ENCODE measurements around the gene GAB2.
"Not testable (repeated sequence)": the region's sequence is repeated elsewhere in the genome, so short reads cannot be mapped to it uniquely, and the experiment has no call there.

GAB2 gene

DNA sequence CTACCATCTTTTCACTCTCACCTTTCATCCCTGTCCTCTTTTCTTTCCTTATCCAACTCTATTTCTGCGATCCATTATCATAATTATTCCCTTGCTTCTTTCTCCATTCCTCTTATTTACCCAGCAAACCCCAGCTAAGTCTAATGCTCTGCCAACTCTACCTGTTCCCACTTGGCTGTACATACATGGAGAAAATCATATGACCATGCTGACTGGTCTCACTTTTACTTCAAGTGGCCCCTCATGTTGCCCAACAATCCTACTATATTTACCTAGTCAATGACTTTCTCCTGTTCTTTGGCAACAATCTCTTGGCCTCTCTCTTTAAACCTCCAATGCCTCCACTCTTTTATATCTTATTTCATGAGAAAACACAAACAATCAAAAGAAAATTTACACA, 134.8 kb downstream of the GAB2 start:
- ATAC-seq (ENCODE audit: low read depth) (no peak), DNase-seq (ENCODE audit: low spot score in 2 of 2) (no peak)
- Mint-ChIP-seq H3K4me1 (peaks cover 6% of the 10 kb centered on the region), H3K27ac (no peak overlapping the region), H3K27me3 (no peaks in the 10 kb centered on the region), H3K36me3 (peaks cover 10% of the 10 kb centered on the region), H3K4me3 (no peak overlapping the region), H3K9me3 (no peaks in the 10 kb centered on the region)

DNA sequence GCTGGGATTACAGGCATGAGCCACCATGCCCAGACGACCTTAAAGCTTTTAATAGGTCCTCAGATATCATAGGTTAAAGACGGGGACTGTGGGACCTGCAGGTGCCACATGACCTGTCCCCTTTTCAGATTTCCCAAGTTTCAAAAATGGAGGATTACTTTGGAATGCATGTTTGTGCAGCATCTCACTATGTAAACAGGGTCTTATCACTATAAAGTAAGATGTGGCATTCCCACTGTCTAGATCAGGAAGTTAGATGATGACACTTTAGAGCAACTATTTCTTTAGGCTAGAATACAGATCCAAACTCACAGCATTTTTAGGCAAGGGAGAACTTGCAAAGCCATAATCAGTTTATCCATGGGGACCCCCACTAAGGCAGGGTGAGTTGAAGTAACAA, 136.1 kb downstream of the GAB2 start:
- H3K4me3 Mint-ChIP-seq, result no peak overlapping the region
- no peaks in the 10 kb centered on the region for H3K9me3 Mint-ChIP-seq
- no peaks in the 10 kb centered on the region for H3K27me3 Mint-ChIP-seq
- DNase-seq (ENCODE audit: low spot score in 2 of 2), result no peak
- H3K4me1 Mint-ChIP-seq, result peaks cover 6% of the 10 kb centered on the region
- H3K27ac Mint-ChIP-seq, result no peak overlapping the region
- peaks cover 12% of the 10 kb centered on the region for H3K36me3 Mint-ChIP-seq
- no peak for ATAC-seq (ENCODE audit: low read depth)

DNA sequence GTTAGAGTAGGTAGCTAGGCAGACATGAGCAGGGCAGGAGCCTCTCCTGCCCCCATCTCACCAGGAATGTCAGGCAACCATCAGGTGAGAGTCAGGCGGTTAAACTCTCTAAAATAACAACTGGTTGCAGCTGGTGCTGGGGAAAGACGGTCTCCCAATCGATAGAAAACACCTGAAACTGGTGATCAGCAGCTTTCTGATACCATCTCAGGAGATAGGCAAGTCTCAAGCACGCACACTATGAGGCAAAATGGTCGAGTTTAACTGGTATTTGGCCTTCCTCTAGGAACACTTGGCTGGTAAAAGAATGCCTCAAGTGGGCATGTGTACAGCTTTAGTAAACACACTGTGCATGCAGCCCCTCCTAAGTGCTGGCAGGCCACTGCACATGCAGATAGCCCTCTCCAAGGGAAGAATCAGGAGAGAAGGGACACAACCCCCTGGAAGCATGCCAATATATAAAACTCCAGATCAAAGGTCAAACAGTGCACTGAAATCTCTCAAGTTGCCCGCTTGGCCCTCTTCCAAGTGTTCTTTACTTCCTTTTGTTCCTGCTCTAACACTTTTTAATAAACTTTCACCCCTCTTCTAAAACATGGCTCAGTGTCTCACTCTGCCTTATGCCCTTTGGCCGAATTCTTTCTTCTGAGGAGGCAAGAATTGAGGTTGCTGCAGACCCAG, 140.2 kb downstream of the GAB2 start:
- H3K27ac Mint-ChIP-seq, result no peak overlapping the region
- H3K9me3 Mint-ChIP-seq, result peaks cover 5% of the 10 kb centered on the region
- DNase-seq (ENCODE audit: low spot score in 2 of 2), result no peak
- H3K36me3 Mint-ChIP-seq, result peaks cover 35% of the 10 kb centered on the region
- no peak overlapping the region for H3K4me3 Mint-ChIP-seq
- H3K4me1 Mint-ChIP-seq, result no peaks in the 10 kb centered on the region
- no peaks in the 10 kb centered on the region for H3K27me3 Mint-ChIP-seq
- no peak for ATAC-seq (ENCODE audit: low read depth)

DNA sequence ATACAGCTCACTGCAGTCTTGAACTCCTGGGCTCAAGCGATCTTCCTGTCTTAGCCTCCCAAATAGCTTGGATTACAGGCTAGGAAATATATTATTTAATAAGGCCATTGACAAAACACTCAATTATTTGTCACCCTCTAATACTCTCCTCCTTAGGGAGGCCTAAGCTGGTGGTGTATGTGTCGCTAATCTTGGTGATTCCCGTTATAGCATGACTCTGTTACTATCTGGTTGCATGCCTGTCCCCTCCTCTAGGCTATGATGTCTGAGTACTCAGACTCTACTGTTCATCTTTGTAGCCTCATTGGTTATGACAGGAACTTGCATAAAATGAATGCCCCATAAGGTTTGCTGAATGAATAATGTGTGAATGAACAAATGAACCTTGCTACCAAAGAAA, 141.3 kb downstream of the GAB2 start:
- H3K27ac Mint-ChIP-seq, result no peak overlapping the region
- peaks cover 3% of the 10 kb centered on the region for H3K4me1 Mint-ChIP-seq
- DNase-seq (ENCODE audit: low spot score in 2 of 2), result no peak
- peaks cover 10% of the 10 kb centered on the region for H3K9me3 Mint-ChIP-seq
- no peaks in the 10 kb centered on the region for H3K27me3 Mint-ChIP-seq
- no peak overlapping the region for H3K4me3 Mint-ChIP-seq
- no peak for ATAC-seq (ENCODE audit: low read depth)
- peaks cover 46% of the 10 kb centered on the region for H3K36me3 Mint-ChIP-seq

DNA sequence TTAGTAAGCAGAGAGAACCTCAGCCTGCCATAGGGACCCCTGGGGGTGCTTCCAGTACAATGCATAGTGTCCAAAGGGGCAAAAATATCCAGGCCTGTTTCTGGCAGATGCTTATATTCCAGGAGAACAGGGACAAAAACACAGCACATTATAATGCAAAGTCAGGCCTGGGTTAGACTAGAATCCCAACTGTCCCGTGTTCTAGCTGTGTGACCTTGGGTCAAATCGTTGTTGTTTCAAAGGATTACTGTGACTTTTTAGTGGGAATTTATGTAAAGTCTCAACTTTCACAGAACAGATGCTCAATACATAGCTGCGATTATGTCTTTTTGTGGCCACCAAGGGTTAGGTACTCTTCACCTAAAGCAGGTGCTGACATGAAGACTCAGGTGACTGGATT, 142.9 kb downstream of the GAB2 start:
- ATAC-seq (ENCODE audit: low read depth) (no peak), DNase-seq (ENCODE audit: low spot score in 2 of 2) (no peak)
- H3K36me3 Mint-ChIP-seq, result peaks cover 38% of the 10 kb centered on the region
- H3K9me3 Mint-ChIP-seq, result peaks cover 10% of the 10 kb centered on the region
- no peak overlapping the region for H3K27ac Mint-ChIP-seq
- no peaks in the 10 kb centered on the region for H3K27me3 Mint-ChIP-seq
- no peak overlapping the region for H3K4me3 Mint-ChIP-seq
- peaks cover 3% of the 10 kb centered on the region for H3K4me1 Mint-ChIP-seq

DNA sequence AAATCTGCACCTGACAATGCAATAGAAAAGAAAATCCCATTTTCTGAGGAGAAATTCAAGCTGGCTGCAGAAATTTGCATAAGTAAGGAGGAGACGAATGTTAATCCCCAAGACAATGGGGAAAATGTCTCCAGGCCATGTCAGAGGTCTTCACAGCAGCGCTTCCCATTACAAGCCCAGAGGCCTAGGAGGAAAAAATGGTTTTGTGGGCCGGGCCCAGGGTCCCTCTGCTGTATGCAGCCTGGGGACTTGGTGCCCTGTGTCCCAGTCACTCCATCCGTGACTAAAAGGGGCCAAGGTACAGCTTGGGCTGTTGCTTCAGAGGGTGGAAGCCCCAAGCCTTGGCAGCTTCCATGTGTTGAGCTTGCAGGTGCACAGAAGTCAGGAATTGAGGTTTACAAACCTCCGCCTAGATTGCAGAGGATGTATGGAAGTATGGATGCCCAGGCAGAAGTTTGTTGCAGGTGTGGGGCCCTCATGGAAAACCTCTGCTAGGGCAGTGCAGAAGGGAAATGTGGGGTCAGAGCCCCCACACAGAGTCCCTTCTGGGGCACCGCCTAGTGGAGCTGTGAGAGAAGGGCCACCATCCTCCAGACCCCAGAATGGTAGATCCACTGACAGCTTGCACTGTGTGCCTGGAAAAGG, 144.9 kb downstream of the GAB2 start:
- H3K9me3 Mint-ChIP-seq; ATAC-seq (ENCODE audit: low read depth); DNase-seq (ENCODE audit: low spot score in 2 of 2); H3K27me3 Mint-ChIP-seq; H3K27ac Mint-ChIP-seq; H3K4me1 Mint-ChIP-seq; H3K4me3 Mint-ChIP-seq: not testable (repeated sequence)
- peaks cover 46% of the 10 kb centered on the region for H3K36me3 Mint-ChIP-seq

DNA sequence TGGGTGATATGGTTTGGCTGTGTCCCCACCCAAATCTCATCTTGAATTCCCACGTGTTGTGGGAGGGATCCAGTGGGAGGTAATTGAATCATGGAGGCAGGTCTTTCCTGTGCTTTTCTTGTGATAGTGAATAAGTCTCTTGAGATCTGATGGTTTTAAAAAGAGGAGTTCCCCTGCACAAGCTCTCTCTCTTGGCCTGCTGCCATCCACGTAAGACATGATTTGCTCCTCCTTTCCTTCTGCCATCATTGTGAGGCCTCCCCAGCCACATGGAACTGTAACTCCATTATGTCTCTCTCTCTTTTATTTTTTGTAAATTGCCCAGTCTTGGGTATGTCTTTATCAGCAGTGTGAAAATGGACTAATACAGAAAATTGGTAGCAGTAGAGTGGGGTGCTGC, 145.8 kb downstream of the GAB2 start:
- H3K36me3 Mint-ChIP-seq, result peaks cover 45% of the 10 kb centered on the region
- not testable (repeated sequence) for H3K27me3 Mint-ChIP-seq; H3K4me1 Mint-ChIP-seq; H3K4me3 Mint-ChIP-seq; DNase-seq (ENCODE audit: low spot score in 2 of 2); ATAC-seq (ENCODE audit: low read depth); H3K9me3 Mint-ChIP-seq
- H3K27ac Mint-ChIP-seq, result peak overlapping the region; percentile 2

DNA sequence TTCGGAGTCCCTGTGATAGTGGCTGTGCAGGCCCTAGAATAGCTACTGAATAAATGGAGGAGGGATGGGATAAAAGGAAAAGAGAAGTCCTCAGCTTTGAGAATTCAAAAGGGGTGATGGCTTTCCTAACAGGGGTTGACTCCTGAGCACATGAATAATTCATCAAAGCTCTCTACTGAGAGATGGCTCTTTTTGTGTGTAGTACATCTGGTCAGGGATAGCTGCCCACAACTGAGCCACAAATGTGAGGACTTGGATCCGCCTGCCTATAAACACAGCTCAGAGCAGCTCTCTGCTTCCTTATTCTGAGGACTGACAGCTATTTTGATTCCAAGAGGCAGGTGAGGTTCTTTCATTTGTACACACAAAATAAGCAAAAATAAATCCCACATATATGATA, 146.6 kb downstream of the GAB2 start:
- Mint-ChIP-seq H3K9me3 (peaks cover 10% of the 10 kb centered on the region), H3K36me3 (peaks cover 45% of the 10 kb centered on the region), H3K27me3 (no peaks in the 10 kb centered on the region), H3K4me3 (no peak overlapping the region), H3K27ac (no peak overlapping the region), H3K4me1 (peaks cover 3% of the 10 kb centered on the region)
- DNase-seq (ENCODE audit: low spot score in 2 of 2) (no peak), ATAC-seq (ENCODE audit: low read depth) (no peak)

DNA sequence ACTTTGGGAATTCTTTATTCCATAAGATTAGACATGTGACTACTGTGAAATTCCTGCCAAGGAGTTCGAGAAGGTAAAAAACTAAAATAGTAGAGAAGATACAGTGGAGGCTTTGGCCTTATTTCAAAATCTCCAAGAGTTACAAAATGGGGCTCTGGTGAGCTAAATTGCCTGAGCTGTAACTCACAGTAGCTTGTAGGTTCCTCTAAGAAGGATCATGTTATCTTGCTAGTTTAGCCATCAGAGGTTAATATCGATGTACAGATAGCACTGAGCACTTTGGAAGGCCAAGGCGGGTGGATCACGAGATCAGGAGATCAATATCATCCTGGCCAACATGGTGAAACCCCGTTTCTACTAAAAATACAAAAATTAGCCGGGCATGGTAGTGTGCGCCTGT, 147.8 kb downstream of the GAB2 start:
- peaks cover 3% of the 10 kb centered on the region for H3K4me1 Mint-ChIP-seq
- ATAC-seq (ENCODE audit: low read depth) (no peak), DNase-seq (ENCODE audit: low spot score in 2 of 2) (no peak)
- H3K27ac Mint-ChIP-seq, result no peak overlapping the region
- peaks cover 10% of the 10 kb centered on the region for H3K9me3 Mint-ChIP-seq
- H3K36me3 Mint-ChIP-seq, result peaks cover 41% of the 10 kb centered on the region
- H3K27me3 Mint-ChIP-seq, result no peaks in the 10 kb centered on the region
- H3K4me3 Mint-ChIP-seq, result no peak overlapping the region

DNA sequence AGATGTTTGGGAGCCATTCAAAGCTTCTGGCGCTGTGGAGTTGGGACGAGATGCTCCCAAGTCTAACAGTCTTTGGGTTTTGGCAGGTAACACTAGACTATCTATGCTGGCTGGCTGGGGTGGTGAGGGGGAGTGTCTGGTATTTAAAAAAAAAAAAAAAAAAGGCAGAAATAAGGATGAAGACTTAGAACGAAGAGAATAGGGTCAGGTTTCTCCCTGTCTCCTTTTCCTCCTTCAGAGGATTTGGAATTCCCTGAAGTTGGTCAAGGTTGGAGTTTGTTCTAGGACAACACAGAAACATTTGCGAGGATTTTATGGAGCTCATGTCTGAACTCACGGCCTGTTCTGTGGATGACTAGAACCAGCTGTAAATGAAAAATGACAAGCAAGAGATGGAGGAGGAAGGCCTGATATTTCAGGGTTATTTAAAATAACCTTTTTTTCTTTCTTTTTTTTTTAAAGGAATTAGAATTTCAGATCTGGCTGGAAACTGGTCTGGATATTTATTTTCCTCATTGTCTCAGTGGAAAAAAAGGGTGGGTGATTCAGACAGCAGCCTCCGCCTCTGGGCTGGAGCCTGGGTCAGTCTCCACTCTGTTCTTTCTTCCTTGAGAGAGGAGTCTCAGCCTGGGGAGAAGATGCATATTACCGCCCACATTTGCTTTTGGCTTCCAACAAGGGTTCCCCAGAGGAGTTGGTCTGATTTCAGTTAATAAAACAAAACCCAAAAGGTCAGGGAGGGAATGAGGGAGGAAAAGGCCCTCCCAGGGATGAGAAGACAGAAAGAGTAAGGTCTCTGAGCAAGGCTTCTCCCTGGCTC, 148.8 kb downstream of the GAB2 start:
- H3K4me1 Mint-ChIP-seq, result peaks cover 3% of the 10 kb centered on the region
- no peak overlapping the region for H3K4me3 Mint-ChIP-seq
- ATAC-seq (ENCODE audit: low read depth), result no peak
- no peak for DNase-seq (ENCODE audit: low spot score in 2 of 2)
- peaks cover 7% of the 10 kb centered on the region for H3K9me3 Mint-ChIP-seq
- no peak overlapping the region for H3K27ac Mint-ChIP-seq
- peaks cover 34% of the 10 kb centered on the region for H3K36me3 Mint-ChIP-seq
- no peaks in the 10 kb centered on the region for H3K27me3 Mint-ChIP-seq

DNA sequence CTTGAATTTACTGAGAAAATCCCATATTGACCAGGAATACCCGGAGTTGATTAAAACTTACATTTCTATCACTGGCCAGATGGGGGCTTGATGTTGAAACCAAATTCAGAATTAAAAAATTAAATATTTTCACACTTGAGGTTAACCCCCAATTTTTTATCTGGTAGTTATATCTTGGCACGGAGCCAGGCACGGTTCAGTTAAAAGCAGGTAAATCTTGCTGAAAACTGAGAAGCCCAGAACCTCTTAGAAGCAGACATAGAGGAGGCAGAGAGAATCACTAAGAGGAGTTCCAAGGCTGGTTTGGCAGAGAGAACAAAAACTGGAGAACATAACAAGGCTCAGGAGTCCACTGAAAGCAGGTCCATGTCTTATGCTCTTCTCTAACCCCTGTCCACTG, 151.2 kb downstream of the GAB2 start:
- Mint-ChIP-seq H3K36me3 (peaks cover 14% of the 10 kb centered on the region), H3K9me3 (no peaks in the 10 kb centered on the region), H3K27ac (no peak overlapping the region), H3K4me1 (no peaks in the 10 kb centered on the region), H3K27me3 (no peaks in the 10 kb centered on the region), H3K4me3 (no peak overlapping the region)
- DNase-seq (ENCODE audit: low spot score in 2 of 2) (no peak), ATAC-seq (ENCODE audit: low read depth) (no peak)

DNA sequence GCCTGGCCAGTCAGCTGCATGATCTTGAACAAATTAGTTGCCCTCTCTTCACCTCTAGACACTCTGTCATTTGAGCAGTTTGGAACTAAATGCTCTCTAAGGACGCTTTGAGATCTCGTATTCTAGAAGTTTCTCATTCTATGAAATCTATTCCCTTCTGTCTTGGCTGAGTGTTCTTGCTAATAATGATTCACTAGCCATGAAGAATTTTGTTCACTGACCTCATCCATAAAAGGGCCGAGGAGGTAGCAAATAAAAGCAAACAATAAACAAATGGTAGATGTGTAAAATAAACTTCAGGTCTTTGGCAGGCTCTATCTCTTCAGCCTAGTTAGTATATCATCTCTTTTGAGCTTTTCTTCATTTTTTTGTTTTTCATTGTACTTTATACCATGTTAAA, 152.3 kb downstream of the GAB2 start:
- H3K36me3 Mint-ChIP-seq, result peaks cover 12% of the 10 kb centered on the region
- no peak for DNase-seq (ENCODE audit: low spot score in 2 of 2)
- H3K27me3 Mint-ChIP-seq, result no peaks in the 10 kb centered on the region
- no peak for ATAC-seq (ENCODE audit: low read depth)
- H3K4me3 Mint-ChIP-seq, result no peak overlapping the region
- H3K4me1 Mint-ChIP-seq, result no peaks in the 10 kb centered on the region
- no peaks in the 10 kb centered on the region for H3K9me3 Mint-ChIP-seq
- H3K27ac Mint-ChIP-seq, result no peak overlapping the region

DNA sequence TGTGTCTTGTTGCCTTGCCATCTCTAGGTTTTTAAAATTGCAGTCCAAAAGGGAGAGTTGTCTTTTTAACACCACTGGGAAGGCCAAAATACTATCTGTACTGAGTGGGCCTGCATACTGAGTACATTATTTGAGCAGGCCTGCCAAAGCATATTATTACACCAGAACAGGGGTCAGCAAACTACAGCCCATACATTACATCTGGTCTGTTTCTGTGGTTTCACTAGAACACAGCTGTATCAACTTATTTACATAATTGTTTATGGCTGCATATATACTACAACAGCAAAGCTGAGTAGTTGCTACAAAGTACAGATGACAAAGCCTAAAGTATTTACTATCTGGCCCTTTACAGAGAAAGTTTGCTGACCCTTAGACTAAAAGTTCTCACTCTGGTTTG, 154.9 kb downstream of the GAB2 start:
- ATAC-seq (ENCODE audit: low read depth) (no peak), DNase-seq (ENCODE audit: low spot score in 2 of 2) (no peak)
- H3K9me3 Mint-ChIP-seq, result no peaks in the 10 kb centered on the region
- no peak overlapping the region for H3K27ac Mint-ChIP-seq
- H3K4me1 Mint-ChIP-seq, result no peaks in the 10 kb centered on the region
- no peaks in the 10 kb centered on the region for H3K27me3 Mint-ChIP-seq
- H3K4me3 Mint-ChIP-seq, result no peak overlapping the region
- peaks cover 2% of the 10 kb centered on the region for H3K36me3 Mint-ChIP-seq

DNA sequence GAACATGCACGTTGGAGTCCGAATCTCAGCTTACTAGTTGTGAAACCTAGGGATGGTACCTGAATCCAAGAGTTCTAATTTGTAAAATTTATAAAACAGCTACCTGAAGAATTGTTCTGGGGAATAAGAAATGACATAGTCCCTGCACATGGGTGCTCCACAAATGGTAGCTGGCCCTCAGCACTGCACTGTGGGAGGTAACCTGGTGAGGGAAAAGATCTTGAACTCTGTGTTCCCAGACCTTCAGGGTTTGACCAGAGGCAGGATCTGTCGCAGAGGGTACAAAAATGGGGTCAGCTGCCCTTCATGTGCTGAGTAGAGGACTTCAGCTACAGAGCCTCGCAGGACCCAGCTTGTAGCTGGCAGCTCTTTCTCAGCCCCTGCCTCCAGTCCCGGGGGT, 155.4 kb downstream of the GAB2 start:
- H3K4me3 Mint-ChIP-seq, result no peak overlapping the region
- no peaks in the 10 kb centered on the region for H3K9me3 Mint-ChIP-seq
- H3K27ac Mint-ChIP-seq, result no peak overlapping the region
- no peaks in the 10 kb centered on the region for H3K4me1 Mint-ChIP-seq
- no peak for ATAC-seq (ENCODE audit: low read depth)
- no peak for DNase-seq (ENCODE audit: low spot score in 2 of 2)
- no peaks in the 10 kb centered on the region for H3K27me3 Mint-ChIP-seq
- H3K36me3 Mint-ChIP-seq, result peaks cover 2% of the 10 kb centered on the region

Measured in memory B cell (primary cell).